ENCODE data around the gene KCTD19.

KCTD19 gene

DNA sequence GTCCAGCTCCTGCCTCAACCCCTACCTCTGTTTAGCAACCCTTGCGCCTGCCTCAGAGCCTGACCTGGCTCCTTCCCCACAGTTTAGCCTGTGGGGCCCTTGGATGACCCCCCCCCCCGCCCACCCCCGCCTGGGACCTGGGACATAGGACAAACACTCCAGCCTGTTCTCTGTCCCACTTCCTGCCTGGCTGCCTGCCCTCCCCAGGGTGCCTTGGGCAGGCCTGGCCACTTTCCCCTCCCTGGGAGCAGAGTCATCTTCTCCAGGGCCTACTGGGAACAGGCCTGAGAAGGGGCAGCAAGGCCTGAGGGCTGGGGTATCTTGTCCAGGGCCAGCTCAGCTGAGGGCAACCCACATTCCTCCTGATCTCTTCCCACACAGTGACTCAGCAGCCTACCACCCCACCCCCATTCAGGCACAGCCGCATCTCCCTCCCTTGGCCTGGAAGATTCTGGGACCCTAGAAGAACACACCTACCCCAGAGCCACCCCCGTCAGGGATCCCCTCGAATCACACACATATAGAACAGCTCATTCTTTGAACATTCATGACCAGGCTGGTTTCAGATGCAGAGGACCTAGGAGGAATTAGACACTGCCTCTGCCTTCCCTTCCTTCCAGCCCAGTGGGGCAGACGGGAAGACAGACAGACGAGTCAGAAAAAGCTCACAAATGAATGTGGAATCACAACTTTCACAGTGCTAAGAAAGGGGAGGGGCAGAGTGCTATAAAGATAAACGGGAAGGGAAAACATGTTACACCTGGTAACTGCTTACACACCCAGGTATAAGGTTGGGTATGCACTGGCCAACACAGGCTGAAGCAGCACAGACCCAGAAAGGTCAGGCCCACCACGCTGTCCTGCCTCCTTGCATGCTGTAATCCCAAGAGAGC is 85.3 kb downstream of the KCTD19 start:
- no peak for DNase-seq

DNA sequence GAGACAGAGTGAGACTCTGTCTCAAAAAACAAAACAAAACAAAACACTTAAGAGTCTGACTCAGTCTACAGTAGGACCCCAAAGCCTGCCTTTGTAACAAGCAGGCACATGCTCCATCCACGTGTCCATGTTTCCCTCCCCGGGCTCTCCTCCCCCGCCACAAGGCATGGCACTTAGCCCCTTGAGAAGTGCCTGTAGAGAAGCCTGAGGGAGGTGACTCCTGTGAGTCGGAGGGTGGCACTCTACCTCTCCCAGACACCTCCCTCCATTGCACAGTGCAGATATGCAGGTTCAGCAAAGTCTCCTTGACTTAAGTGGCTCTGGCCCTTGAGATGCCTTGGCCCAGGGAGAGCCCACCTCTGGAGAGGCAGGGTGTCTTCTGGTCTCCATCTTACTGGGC is 86.0 kb downstream of the KCTD19 start:
- no peak for DNase-seq
